Loucy (cell line): ENCODE data around the gene GLYR1.

Source experiments
- H2AFZ ChIP-seq: fragments of 200-600 bp; sonication (generic); 2 replicates; pipeline ENCODE4 v1.6.0; 2016; ENCODE audit warnings: antibody characterized with exemption, mild to moderate bottlenecking, low read length, moderate library complexity
- H3F3A ChIP-seq: fragments of 200-600 bp; 2 replicates; pipeline ENCODE4 v1.6.0; 2016; ENCODE audit warnings: antibody characterized with exemption, low read depth, mild to moderate bottlenecking
- H3K27me3 ChIP-seq: fragments of 200-600 bp; sonication (generic); 2 replicates; pipeline ENCODE4 v1.6.1; 2014; ENCODE audit warnings: low read length, mild to moderate bottlenecking; ENCODE audit not compliant: insufficient read depth, poor library complexity, severe bottlenecking
- H3K36me3 ChIP-seq: fragments of 200-600 bp; sonication (generic); 2 replicates; pipeline ENCODE4 v1.6.1; 2016; ENCODE audit warnings: low read length; ENCODE audit not compliant: insufficient read depth
- H3K4me1 ChIP-seq: fragments of 200-600 bp; sonication (generic); 2 replicates; pipeline ENCODE4 v1.5.1; 2014; ENCODE audit warnings: low read length, mild to moderate bottlenecking; ENCODE audit not compliant: insufficient read depth, poor library complexity, severe bottlenecking
- H3K4me2 ChIP-seq: fragments of 200-600 bp; sonication (generic); 2 replicates; pipeline ENCODE4 v1.6.0; 2014; ENCODE audit warnings: antibody characterized with exemption, low read length, low read depth, mild to moderate bottlenecking; ENCODE audit not compliant: poor library complexity, severe bottlenecking
- H3K4me3 ChIP-seq: fragments of 200-600 bp; sonication (generic); 2 replicates; pipeline ENCODE4 v1.5.1; 2014; ENCODE audit warnings: low read length, mild to moderate bottlenecking, mixed read lengths; ENCODE audit not compliant: poor library complexity, severe bottlenecking
- H3K79me2 ChIP-seq: fragments of 200-600 bp; sonication (generic); 2 replicates; pipeline ENCODE4 v1.6.1; 2014; ENCODE audit warnings: low read length; ENCODE audit not compliant: insufficient read depth
- H3K9ac ChIP-seq: fragments of 200-600 bp; sonication (generic); 2 replicates; pipeline ENCODE4 v1.6.0; 2014; ENCODE audit warnings: mild to moderate bottlenecking, low read depth, low read length, moderate library complexity; ENCODE audit not compliant: poor library complexity, severe bottlenecking
- H3K9me2 ChIP-seq: fragments of 200-600 bp; sonication (generic); replicated peaks from 2 replicates; pipeline ENCODE4 v1.6.1; 2016; ENCODE audit warnings: low read depth, low read length, mixed read lengths
- H3K9me3 ChIP-seq: fragments of 200-600 bp; sonication (generic); 2 replicates; pipeline ENCODE4 v1.6.1; 2014; ENCODE audit warnings: mild to moderate bottlenecking, antibody characterized with exemption, low read length, low read depth; ENCODE audit not compliant: insufficient read depth
- H4K20me1 ChIP-seq: fragments of 200-600 bp; sonication (generic); 2 replicates; pipeline ENCODE4 v1.6.0; 2014; ENCODE audit warnings: antibody characterized with exemption, low read length, mild to moderate bottlenecking; ENCODE audit not compliant: insufficient read depth, poor library complexity, severe bottlenecking
- CTCF ChIP-seq: fragments of 200-600 bp; sonication (generic); conservative IDR thresholded peaks from 2 replicates; pipeline ENCODE4 v1.5.1; 2014; ENCODE audit warnings: mild to moderate bottlenecking, antibody characterized with exemption, low read length
- EZH2phosphoT487 ChIP-seq: fragments of 200-600 bp; IDR thresholded peaks from 2 replicates; pipeline ENCODE4 v1.6.1; 2018; ENCODE audit warnings: antibody characterized with exemption, mild to moderate bottlenecking, moderate library complexity, borderline replicate concordance

Gene GLYR1

GRCh38 chr16:4765511-4766474 lies 81.3 kb downstream of the GLYR1 start:
- Histone ChIP-seq H3K9me3 (no peaks in the 10 kb centered on the region), H3F3A (no peaks in the 10 kb centered on the region), H3K4me2 (peak overlapping the region; percentile 80), H3K4me1 (no peaks in the 10 kb centered on the region), H3K79me2 (peaks cover 14% of the 10 kb centered on the region), H2AFZ (no peak overlapping the region), H4K20me1 (no peaks in the 10 kb centered on the region), H3K4me3 (peak overlapping the region; percentile 75), H3K27me3 (no peaks in the 10 kb centered on the region), H3K36me3 (no peaks in the 10 kb centered on the region), H3K9ac (peak overlapping the region; percentile 83), H3K9me2 (no peaks in the 10 kb centered on the region)
- no peak for TF ChIP-seq CTCF
- TF ChIP-seq EZH2phosphoT487: no peak

DNA sequence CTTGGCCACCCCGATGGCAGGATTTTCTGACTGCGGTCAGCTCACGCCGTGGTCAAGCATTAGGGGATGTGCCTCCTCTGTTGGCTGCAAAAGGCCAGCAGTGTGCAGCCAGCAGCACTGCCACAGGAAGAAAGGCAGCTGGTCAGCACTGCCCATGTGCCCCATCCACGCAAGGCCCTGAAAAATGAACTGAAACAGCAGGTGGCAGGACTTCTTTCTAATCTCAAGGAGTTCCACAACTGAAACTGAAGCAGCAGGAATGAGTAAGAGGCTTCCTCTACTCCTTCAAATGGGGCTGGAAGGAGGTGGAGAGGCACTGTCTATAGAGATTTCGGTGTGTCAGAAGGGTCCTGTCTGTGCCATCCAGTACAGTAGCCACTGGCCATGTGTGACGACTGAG lies 83.3 kb downstream of the GLYR1 start:
- Histone ChIP-seq H3K9ac (no peak overlapping the region), H3K9me2 (no peaks in the 10 kb centered on the region), H3F3A (no peaks in the 10 kb centered on the region), H3K4me2 (no peak overlapping the region), H3K9me3 (no peaks in the 10 kb centered on the region), H3K79me2 (peaks cover 14% of the 10 kb centered on the region), H3K36me3 (no peaks in the 10 kb centered on the region), H3K27me3 (no peaks in the 10 kb centered on the region), H3K4me3 (no peak overlapping the region), H4K20me1 (no peaks in the 10 kb centered on the region), H3K4me1 (no peaks in the 10 kb centered on the region), H2AFZ (no peak overlapping the region)
- no peak for TF ChIP-seq EZH2phosphoT487

- Histone ChIP-seq H3K79me2 (peaks cover 14% of the 10 kb centered on the region), H3K9me2 (no peaks in the 10 kb centered on the region), H3F3A (no peaks in the 10 kb centered on the region), H4K20me1 (no peaks in the 10 kb centered on the region), H3K36me3 (no peaks in the 10 kb centered on the region), H3K9ac (no peak overlapping the region), H3K4me3 (no peak overlapping the region), H3K4me2 (no peak overlapping the region), H3K4me1 (no peaks in the 10 kb centered on the region), H2AFZ (no peak overlapping the region), H3K9me3 (no peaks in the 10 kb centered on the region), H3K27me3 (no peaks in the 10 kb centered on the region)
- no peak for TF ChIP-seq EZH2phosphoT487
- no peak for TF ChIP-seq CTCF
Observed at GRCh38 chr16:4762205-4762604, 84.9 kb downstream of the GLYR1 start.
